T-helper 1 cell treated with Interleukin-12 subunit alpha and Interleukin-12 subunit beta and Interleukin-4 antibody, amounts not matched to agents 30 μg/mL and 1 μg/mL, for 36 hours (primary cell): Measurements from ENCODE around the gene CD209.
"Not testable (repeated sequence)": the region's sequence is repeated elsewhere in the genome, so short reads cannot be mapped to it uniquely, and the experiment has no call there.

Experiments used
- H3K27ac Mint-ChIP-seq: one replicate; pipeline ENCODE4 v1.8.0; 2021; ENCODE audit warnings: mild to moderate bottlenecking, mixed read lengths
- H3K27me3 Mint-ChIP-seq: one replicate; pipeline ENCODE4 v1.8.0; 2021; ENCODE audit warnings: low read depth, mixed read lengths
- H3K36me3 Mint-ChIP-seq: one replicate; pipeline ENCODE4 v1.8.0; 2021; ENCODE audit warnings: low read depth, mixed read lengths
- H3K4me1 Mint-ChIP-seq: one replicate; pipeline ENCODE4 v1.8.0; 2021; ENCODE audit warnings: low read depth, mixed read lengths
- H3K4me3 Mint-ChIP-seq: one replicate; pipeline ENCODE4 v1.8.0; 2021; ENCODE audit warnings: mild to moderate bottlenecking, moderate library complexity, mixed read lengths
- H3K9me3 Mint-ChIP-seq: one replicate; pipeline ENCODE4 v1.8.0; 2021; ENCODE audit warnings: mixed read lengths

The CD209 gene

DNA sequence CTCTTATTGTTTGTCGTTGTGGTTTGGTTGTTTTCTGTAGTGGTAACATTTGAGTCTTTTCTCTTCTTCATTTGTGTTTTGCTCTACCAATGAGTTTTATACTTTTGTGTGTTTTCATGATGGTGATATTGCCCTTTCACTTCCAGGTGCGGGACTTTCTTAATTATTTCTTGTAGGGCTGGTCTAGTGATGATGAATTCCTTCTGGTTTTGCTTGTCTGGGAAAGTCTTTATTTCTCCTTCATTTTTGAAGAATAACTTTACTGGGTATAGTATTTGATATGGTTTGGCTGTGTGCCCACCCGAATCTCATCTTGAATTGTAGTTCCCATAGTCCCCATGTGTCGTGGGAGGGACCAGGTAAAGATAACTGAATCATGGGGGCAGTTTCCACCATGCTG is 8.9 kb upstream of the CD209 start:
- Mint-ChIP-seq H3K27me3 (no peaks in the 10 kb centered on the region), H3K36me3 (peaks cover 6% of the 10 kb centered on the region), H3K4me1 (peaks cover 2% of the 10 kb centered on the region), H3K9me3 (peaks cover 54% of the 10 kb centered on the region), H3K4me3 (no peak overlapping the region), H3K27ac (no peak overlapping the region)

DNA sequence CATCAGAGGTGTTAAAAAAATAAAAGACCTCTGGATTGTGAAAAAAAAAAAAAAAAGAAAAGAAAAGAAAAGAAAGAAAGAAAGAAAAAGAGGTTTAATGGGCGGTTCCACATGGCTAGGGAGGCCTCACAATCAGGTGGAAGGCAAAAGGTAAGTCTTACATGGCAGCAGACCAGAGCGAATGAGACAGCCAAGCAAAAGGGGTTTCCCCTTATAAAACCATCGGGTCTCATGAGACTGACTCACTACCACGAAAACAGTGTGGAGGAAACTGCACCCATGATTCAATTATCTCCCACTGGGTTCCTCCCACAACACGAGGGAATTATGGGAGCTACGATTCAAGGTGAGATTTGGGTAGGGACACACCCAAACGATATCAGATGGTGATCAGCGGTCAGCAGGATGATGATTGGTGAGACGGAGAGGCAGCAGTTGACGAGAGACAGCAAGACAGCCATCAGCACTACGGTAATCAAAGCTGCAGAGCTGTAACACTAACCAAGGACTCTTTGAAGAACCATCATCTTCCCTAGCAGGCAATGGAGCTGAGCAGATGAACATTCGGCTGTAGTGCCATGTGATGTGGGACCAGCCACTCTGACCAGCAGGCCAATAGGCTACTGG is 3.9 kb upstream of the CD209 start:
- Mint-ChIP-seq H3K4me1 (peaks cover 2% of the 10 kb centered on the region), H3K9me3 (peaks cover 41% of the 10 kb centered on the region), H3K27ac (no peak overlapping the region), H3K4me3 (no peak overlapping the region), H3K36me3 (peaks cover 2% of the 10 kb centered on the region), H3K27me3 (no peaks in the 10 kb centered on the region)

DNA sequence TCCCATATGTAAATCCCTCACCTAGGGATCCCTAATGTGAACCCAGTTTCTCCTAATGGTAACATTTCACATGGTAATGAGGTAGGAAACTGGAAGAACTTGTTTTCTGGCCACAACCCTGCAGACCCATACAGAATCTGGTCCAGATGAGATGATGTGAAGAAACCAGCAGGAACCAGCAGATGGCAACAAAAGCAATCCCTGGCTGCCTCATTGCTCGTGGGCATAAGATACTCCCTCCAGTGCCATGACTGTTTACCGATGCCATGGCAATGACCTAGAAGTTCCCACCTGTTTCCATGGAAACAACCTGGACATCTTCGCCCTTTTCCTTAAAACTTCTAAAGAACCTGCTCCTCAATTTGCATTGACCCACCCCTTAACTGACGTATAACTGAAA is 1.4 kb upstream of the CD209 start:
- no peaks in the 10 kb centered on the region for H3K27me3 Mint-ChIP-seq
- no peak overlapping the region for H3K27ac Mint-ChIP-seq
- peaks cover 2% of the 10 kb centered on the region for H3K4me1 Mint-ChIP-seq
- no peak overlapping the region for H3K4me3 Mint-ChIP-seq
- H3K36me3 Mint-ChIP-seq = no peaks in the 10 kb centered on the region
- H3K9me3 Mint-ChIP-seq = peaks cover 25% of the 10 kb centered on the region

DNA sequence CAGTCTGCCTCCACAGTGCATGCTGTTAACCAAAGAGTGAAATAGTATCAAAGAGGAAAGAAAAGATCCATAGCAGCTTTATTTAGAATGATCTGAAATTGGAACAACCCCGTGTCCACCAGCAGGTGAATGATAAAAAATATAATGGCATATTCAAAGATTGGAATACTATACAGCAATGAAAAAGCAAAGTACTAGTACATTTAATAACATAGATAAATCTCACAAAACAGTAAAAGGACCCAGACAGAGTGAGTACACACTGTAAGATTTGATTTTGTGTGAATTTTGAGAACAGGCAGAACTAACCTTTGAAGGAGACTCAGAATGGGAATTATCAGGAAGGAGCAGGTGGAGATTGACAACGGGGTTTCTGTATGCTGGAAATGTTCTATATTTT is 837 bp upstream of the CD209 start:
- H3K4me3 Mint-ChIP-seq = no peak overlapping the region
- H3K27ac Mint-ChIP-seq = no peak overlapping the region
- peaks cover 25% of the 10 kb centered on the region for H3K9me3 Mint-ChIP-seq
- H3K4me1 Mint-ChIP-seq = peaks cover 2% of the 10 kb centered on the region
- H3K27me3 Mint-ChIP-seq = no peaks in the 10 kb centered on the region
- H3K36me3 Mint-ChIP-seq = no peaks in the 10 kb centered on the region

DNA sequence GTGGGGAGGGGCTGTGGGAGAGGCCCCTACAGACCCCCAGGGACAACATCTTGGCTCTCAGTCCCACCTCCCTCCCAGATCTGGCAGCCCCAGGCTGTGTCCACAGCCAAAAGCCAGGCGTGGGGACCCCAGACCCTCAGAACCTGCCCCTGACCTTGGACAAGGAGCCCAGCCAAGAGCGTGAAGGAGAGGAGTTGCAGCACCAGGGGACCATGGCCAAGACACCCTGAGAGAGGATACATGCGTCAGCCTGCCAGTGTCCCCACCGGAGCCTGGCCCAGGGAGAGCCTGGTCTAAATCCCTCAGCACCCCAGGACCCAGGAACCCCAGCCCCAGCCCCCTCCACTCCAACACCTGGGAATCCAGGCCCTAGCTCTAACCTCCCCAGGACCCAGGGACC is 1.0 kb downstream of the CD209 start:
- not testable (repeated sequence) for H3K4me1 Mint-ChIP-seq, H3K27ac Mint-ChIP-seq, H3K4me3 Mint-ChIP-seq, H3K36me3 Mint-ChIP-seq, H3K27me3 Mint-ChIP-seq
- peaks cover 19% of the 10 kb centered on the region for H3K9me3 Mint-ChIP-seq

DNA sequence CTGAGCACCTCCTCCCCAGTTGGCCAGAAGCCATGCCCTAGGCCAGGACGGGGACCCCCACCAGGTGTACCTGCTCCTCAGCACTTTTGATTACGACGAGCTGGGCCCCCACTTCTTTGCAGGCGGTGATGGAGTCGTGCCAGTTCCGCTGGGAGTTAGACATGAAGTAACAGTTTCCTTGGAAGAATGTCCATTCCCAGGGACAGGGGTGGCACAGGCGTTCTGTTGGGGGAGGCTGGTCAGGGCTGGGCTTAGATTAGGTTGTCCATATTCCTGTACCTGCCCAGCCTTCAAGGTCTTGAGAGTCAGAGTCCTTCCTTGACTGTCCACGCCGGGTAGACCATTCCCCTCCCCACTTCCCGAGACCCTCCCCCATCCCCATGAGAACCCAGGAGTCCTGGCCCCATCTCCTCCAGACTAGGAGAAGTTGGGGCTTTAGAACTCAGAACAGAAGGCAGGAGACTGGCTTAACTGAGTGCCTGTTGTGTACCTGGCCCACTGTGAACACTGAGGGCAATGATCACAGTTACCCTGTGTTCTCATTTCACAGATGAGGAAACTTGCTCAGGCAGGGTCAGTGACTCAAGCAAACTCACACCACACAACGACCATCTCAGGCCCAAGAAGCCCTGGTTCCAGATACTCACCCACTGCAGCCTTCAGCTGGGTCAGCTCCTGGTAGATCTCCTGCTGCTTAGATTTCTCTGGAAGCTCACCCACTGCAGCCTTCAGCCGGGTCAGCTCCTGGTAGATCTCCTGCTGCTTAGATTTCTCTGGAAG is 2.3 kb downstream of the CD209 start:
- peaks cover 7% of the 10 kb centered on the region for H3K9me3 Mint-ChIP-seq
- no peak overlapping the region for H3K4me3 Mint-ChIP-seq
- H3K27ac Mint-ChIP-seq = no peak overlapping the region
- H3K27me3 Mint-ChIP-seq = no peaks in the 10 kb centered on the region
- no peaks in the 10 kb centered on the region for H3K4me1 Mint-ChIP-seq
- H3K36me3 Mint-ChIP-seq = no peaks in the 10 kb centered on the region

DNA sequence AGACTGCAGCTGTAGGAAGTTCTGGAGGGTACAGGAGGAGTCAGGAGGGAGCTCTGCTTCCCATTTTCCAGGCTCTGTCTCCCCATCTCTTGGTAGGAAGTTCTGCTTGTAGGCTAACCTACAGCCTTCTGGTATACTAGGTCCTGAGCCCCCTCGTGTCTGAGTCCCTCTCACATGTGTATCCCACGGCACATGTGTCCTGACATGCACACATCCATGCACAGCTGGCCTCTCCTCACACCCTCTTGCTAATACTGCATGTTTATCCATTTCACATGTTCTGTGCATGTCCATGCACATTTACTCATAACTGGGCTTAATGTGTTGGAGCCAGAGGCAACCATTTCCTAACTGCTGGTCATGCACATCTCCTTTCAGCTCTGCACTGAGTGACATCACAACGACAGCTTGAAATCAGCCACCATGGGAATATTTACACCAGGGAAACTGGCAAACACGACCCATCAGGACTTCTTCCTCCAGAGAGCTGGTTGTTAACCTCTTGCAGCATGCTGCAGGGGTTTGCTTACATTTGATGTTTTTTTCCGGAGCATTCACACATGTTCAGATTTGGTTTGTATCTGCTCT is 3.0 kb downstream of the CD209 start:
- H3K27ac Mint-ChIP-seq = no peak overlapping the region
- H3K36me3 Mint-ChIP-seq = no peaks in the 10 kb centered on the region
- H3K27me3 Mint-ChIP-seq = no peaks in the 10 kb centered on the region
- no peaks in the 10 kb centered on the region for H3K4me1 Mint-ChIP-seq
- H3K4me3 Mint-ChIP-seq = no peak overlapping the region
- peaks cover 6% of the 10 kb centered on the region for H3K9me3 Mint-ChIP-seq

DNA sequence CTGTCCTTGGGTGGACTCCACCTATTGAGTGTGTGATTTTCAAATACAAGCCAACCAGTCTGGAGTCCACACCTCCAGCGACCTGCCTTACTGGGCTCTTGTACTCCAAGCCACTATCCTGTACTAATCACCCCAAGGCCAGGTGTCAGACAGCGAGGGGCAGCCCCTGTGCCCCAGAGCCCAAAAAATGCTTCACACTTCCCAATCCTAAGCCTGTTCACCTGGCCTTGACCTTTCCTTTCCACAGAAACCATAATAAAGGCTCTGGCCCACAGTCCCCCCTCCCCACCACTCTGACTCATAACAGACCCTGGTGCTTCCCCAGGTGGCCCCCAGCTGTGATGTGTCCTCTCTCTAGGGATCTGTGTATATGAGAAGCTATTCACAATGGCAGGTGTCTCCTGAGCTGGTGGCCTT is 3.9 kb downstream of the CD209 start:
- H3K9me3 Mint-ChIP-seq = peaks cover 6% of the 10 kb centered on the region
- H3K4me3 Mint-ChIP-seq = no peak overlapping the region
- no peak overlapping the region for H3K27ac Mint-ChIP-seq
- no peaks in the 10 kb centered on the region for H3K36me3 Mint-ChIP-seq
- H3K27me3 Mint-ChIP-seq = no peaks in the 10 kb centered on the region
- H3K4me1 Mint-ChIP-seq = no peaks in the 10 kb centered on the region

DNA sequence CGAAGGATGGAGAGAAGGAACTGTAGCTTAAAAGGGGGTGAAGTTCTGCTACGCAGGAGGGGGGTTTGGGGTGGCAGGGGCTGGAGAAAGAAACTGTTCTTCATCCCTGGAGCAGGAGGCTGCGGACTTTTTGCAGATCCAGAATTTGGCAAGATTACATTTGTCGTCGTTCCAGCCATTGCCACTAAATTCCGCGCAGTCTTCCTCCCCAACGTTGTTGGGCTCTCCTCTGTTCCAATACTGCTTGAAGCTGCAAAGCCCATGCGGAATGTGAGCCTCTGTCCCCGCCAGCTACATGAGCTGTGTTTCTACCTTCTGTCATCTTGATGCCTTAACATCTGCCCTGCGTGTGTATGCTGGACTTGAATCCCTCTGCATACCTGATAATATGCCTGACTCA is 4.3 kb downstream of the CD209 start:
- Mint-ChIP-seq H3K4me3 (no peak overlapping the region), H3K27me3 (no peaks in the 10 kb centered on the region)

DNA sequence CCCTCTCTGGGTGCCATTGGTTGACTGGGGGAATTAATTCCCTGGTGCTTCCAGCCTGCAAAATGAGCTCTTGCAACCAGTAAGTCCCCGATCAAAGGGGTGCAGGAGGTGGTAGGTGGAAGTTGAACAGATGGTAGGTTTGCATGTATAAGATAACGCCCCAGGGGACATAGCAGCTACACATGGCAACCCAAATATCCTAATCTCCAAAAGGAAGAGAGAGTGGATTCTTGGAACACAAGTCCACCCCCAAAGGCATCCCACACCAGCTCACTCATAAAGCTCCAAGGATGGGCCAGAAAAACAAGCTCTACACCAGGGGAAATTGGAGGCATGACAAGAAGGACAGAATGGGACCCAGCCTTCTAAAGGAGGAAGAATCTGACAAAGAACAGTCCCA is 4.8 kb downstream of the CD209 start:
- Mint-ChIP-seq H3K27ac (no peak overlapping the region), H3K4me3 (no peak overlapping the region), H3K27me3 (no peaks in the 10 kb centered on the region), H3K36me3 (no peaks in the 10 kb centered on the region), H3K4me1 (no peaks in the 10 kb centered on the region), H3K9me3 (no peaks in the 10 kb centered on the region)

More for the DNA sequence above, 4.3 kb downstream of the CD209 start:
- Mint-ChIP-seq H3K9me3 (peaks cover 2% of the 10 kb centered on the region), H3K27ac (no peak overlapping the region), H3K36me3 (no peaks in the 10 kb centered on the region), H3K4me1 (no peaks in the 10 kb centered on the region)

DNA sequence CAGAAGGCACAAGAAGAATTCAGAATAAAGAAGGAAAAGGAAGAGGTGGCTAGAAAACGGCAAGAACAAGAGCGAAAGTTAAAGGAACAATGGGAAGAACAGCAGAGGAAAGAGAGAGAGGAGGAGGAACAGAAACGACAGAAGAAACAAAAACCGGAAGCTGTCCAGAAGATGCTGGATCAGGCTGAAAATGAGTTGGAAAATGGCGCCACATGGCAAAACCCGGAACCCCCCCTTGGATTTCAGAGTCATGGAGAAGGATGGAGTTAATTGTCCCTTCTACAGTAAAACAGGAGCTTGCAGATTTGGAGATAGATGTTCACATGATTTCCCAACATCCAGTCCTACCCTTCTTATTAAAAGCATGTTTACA is 6.7 kb downstream of the CD209 start:
- Mint-ChIP-seq H3K36me3 (no peaks in the 10 kb centered on the region), H3K27me3 (peaks cover under 1% of the 10 kb centered on the region), H3K4me3 (no peak overlapping the region), H3K4me1 (no peaks in the 10 kb centered on the region), H3K9me3 (no peaks in the 10 kb centered on the region), H3K27ac (no peak overlapping the region)

DNA sequence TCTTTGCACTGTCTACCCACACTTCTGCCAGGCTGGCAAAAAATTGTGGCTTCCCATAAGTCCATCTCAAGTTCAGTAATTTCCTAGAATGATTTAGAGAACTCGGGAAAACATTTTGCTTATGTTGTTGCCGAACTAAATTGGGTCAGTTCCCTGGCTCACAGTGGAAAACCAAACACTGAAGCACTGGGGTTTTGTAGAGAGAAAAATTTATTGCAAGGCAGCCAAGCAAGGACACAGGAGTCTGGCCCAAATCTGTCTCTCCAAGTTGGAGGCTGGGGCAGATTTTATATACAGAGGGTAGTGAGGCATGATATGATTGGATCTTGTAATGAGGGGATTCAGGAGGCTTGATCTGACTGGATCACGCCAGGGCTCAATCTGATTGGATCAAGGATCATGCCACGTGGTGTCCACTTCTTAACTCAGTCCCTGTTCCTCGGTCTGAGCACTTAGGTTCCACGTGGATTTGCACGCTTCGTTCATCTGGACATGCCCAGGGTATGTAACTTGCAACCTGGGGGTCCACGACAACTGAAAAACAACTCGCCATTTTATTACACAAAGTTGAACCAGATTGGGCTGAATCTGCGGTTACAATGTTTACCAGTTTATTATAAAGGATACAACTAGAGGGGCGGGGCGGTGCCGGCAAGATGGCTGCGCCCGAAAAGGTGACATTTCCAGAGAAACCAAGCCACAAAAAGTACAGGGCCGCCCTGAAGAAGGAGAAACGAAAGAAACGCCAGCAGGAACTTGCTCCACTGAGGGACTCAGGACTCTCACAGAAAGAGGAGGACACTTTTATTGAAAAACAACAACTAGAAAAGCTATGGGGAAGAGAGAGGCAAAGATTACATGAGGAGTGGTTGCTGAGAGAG is 7.3 kb downstream of the CD209 start:
- Mint-ChIP-seq H3K27me3 (peaks cover 7% of the 10 kb centered on the region), H3K36me3 (no peaks in the 10 kb centered on the region), H3K27ac (no peak overlapping the region), H3K4me3 (no peak overlapping the region), H3K9me3 (no peaks in the 10 kb centered on the region), H3K4me1 (no peaks in the 10 kb centered on the region)

DNA sequence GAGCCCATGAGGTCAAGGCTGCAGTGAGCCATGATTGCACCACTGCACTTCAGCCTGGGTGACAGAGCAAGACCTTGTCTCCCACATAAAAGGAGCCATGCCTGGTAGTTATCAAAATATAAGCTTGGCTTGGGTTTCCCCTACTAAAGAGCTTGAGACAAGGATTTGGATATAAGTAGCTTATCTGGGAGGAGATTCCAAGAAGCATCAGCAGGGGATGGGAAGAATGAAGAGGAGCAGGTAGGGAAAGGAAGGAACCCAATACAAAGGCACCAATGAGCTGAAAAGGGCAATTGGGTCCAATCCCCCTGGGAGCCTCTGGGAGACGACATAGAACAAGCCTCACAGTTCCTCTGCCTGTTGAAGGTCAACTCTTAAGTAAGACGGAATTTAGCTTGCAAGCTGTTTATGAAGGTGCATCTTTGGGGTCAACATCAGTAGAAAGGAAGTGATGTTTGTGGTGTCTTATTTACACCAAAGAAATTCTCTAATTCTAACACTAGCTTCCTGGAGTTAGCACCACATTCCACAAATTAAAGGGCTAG is 8.1 kb downstream of the CD209 start:
- Mint-ChIP-seq H3K4me3 (no peak overlapping the region), H3K27me3 (peaks cover 13% of the 10 kb centered on the region), H3K27ac (no peak overlapping the region), H3K4me1 (no peaks in the 10 kb centered on the region), H3K9me3 (no peaks in the 10 kb centered on the region), H3K36me3 (no peaks in the 10 kb centered on the region)

DNA sequence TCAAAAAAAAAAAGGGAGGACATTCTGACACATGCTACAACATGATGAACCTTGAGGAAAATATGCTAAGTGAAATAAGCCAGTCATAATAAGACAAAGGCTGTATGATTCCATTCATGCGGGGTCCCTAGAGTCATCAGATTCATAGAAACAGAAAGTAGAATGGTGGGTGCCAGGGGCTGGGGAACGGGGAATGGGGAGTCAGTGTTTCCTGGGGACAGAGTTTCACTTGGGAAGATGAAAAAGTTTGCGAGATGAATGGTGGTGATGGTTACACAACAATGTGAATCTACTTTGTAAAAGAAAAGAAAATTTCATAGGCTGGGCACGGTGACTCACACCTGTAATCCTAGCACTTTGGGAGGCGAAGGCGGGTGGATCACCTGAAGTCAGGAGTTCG is 9.3 kb downstream of the CD209 start:
- H3K27ac Mint-ChIP-seq = no peak overlapping the region
- H3K4me3 Mint-ChIP-seq = no peak overlapping the region
- H3K9me3 Mint-ChIP-seq = no peaks in the 10 kb centered on the region
- peaks cover 20% of the 10 kb centered on the region for H3K27me3 Mint-ChIP-seq
- no peaks in the 10 kb centered on the region for H3K4me1 Mint-ChIP-seq
- H3K36me3 Mint-ChIP-seq = no peaks in the 10 kb centered on the region
